Measurements from ENCODE around the gene TMEM185B. TPM values are rescaled to one million over a fixed set of nuclear protein-coding genes. Genes with fewer than 3 reads are reported as not detected.

Gene TMEM185B
- total and polyA plus RNA-seq, 2 donors (not counting 1 experiment from before 2014, with no cell fraction given) = 25.9 to 28.8 TPM

DNA sequence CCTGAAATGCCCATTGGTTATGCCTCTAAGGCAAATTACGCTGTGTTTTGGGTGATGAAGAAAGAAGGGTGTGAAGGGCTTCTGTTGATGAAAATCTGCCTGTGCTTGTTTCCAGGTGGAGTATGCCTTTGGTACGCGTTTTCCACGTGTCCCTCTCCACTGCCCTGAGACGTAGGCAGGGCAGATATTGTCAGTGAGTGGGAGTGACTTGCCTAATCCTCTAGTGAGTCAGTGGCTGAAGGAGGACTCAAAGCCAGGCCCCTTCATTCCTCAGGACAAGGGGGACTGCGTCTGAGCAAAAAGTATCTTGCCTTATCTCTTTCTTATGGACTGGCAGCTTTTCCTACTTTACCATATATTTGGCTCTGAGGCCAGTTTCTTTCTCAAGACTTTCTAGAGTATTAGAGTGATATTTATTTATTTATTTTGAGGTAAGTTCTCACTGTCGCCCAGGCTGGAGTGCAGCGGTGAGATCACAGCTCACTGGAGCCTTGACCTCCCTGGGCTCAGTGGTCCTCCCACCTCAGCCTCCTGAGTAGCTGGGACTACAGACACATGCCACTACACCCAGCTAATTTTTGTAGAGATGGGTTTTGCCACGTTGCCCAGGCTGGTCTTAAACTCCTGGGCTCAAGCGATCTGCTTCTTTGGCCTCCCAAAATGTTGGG is 39.7 kb upstream of the TMEM185B start:
- peak in 1 of 2 donors; percentile 77 for DNase-seq (ENCODE audit: low read depth in 2 of 2)
- Histone ChIP-seq H3K79me2 (ENCODE audit: control insufficient read depth, insufficient read depth, low read length) (peaks cover 64% of the 10 kb centered on the region), H3K4me3 (replicated peaks in 1 of 4; ENCODE audit: control extremely low read depth in 1 of 4, insufficient read depth in 1 of 4, low read depth in 3 of 4, low read length in 4 of 4) (no peak overlapping the region), H3K9ac (ENCODE audit: insufficient read depth, low read length) (no peak overlapping the region), H4K20me1 (ENCODE audit: control insufficient read depth, extremely low read depth, insufficient read depth, low read length) (no peaks in the 10 kb centered on the region), H3K27me3 (ENCODE audit: control insufficient read depth, insufficient read depth, low read length) (no peaks in the 10 kb centered on the region), H3K27ac (ENCODE audit: insufficient read depth, low read length) (no peak overlapping the region), H2AFZ (ENCODE audit: low read length) (no peak overlapping the region), H3K4me1 (ENCODE audit: control insufficient read depth, extremely low read depth, insufficient read depth, low read length) (peaks cover 2% of the 10 kb centered on the region), H3K9me3 (ENCODE audit: control insufficient read depth, insufficient read depth, low read depth, low read length) (no peaks in the 10 kb centered on the region), H3K36me3 (ENCODE audit: control insufficient read depth, insufficient read depth, low read length) (no peaks in the 10 kb centered on the region), H3K4me2 (ENCODE audit: extremely low read depth, insufficient read depth, low read length) (no peak overlapping the region)
- no peak for TF ChIP-seq EZH2 (IDR thresholded peaks at IDR 0.05; ENCODE audit: low read length, missing control alignments)
- TF ChIP-seq, protein P1, sequence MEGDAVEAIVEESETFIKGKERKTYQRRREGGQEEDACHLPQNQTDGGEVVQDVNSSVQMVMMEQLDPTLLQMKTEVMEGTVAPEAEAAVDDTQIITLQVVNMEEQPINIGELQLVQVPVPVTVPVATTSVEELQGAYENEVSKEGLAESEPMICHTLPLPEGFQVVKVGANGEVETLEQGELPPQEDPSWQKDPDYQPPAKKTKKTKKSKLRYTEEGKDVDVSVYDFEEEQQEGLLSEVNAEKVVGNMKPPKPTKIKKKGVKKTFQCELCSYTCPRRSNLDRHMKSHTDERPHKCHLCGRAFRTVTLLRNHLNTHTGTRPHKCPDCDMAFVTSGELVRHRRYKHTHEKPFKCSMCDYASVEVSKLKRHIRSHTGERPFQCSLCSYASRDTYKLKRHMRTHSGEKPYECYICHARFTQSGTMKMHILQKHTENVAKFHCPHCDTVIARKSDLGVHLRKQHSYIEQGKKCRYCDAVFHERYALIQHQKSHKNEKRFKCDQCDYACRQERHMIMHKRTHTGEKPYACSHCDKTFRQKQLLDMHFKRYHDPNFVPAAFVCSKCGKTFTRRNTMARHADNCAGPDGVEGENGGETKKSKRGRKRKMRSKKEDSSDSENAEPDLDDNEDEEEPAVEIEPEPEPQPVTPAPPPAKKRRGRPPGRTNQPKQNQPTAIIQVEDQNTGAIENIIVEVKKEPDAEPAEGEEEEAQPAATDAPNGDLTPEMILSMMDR (conservative IDR thresholded peaks at IDR 0.05 in 1 of 2, IDR thresholded peaks at IDR 0.05 in 1 of 2; ENCODE audit: low read depth in 1 of 2, low read length in 2 of 2) = no peak

DNA sequence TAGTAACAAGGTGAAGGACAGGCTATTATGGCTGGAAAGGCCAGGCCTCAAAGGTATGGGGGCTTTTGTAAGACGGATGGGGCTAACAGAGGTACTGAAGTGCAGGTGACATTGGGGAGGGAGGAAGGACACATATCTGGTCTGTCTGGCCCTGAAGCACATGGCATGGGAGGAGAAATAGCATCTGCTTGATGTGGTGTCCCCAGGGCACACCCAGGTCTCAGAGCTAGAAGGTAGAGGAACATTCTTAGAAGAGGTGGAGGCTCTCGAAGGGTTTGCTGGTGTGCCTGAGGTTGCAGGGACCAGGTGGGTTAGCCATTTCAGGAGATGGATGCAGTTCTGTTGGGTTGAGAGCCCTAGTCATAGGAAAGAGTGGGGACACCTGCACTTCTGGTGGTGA is 39.0 kb upstream of the TMEM185B start:
- Histone ChIP-seq H3K9ac (ENCODE audit: insufficient read depth, low read length) (no peak overlapping the region), H3K79me2 (ENCODE audit: control insufficient read depth, insufficient read depth, low read length) (peaks cover 68% of the 10 kb centered on the region), H4K20me1 (ENCODE audit: control insufficient read depth, extremely low read depth, insufficient read depth, low read length) (no peaks in the 10 kb centered on the region), H3K4me1 (ENCODE audit: control insufficient read depth, extremely low read depth, insufficient read depth, low read length) (peaks cover 2% of the 10 kb centered on the region), H3K4me2 (ENCODE audit: extremely low read depth, insufficient read depth, low read length) (no peak overlapping the region), H3K27ac (ENCODE audit: insufficient read depth, low read length) (no peak overlapping the region), H3K4me3 (replicated peaks in 1 of 4; ENCODE audit: control extremely low read depth in 1 of 4, insufficient read depth in 1 of 4, low read depth in 3 of 4, low read length in 4 of 4) (no peak overlapping the region), H3K36me3 (ENCODE audit: control insufficient read depth, insufficient read depth, low read length) (no peaks in the 10 kb centered on the region), H3K27me3 (ENCODE audit: control insufficient read depth, insufficient read depth, low read length) (no peaks in the 10 kb centered on the region), H2AFZ (ENCODE audit: low read length) (no peak overlapping the region), H3K9me3 (ENCODE audit: control insufficient read depth, insufficient read depth, low read depth, low read length) (no peaks in the 10 kb centered on the region)
- no peak for DNase-seq (ENCODE audit: low read depth in 2 of 2)
- TF ChIP-seq, protein P1 (conservative IDR thresholded peaks at IDR 0.05 in 1 of 2, IDR thresholded peaks at IDR 0.05 in 1 of 2; ENCODE audit: low read depth in 1 of 2, low read length in 2 of 2) = no peak
- no peak for TF ChIP-seq EZH2 (IDR thresholded peaks at IDR 0.05; ENCODE audit: low read length, missing control alignments)

DNA sequence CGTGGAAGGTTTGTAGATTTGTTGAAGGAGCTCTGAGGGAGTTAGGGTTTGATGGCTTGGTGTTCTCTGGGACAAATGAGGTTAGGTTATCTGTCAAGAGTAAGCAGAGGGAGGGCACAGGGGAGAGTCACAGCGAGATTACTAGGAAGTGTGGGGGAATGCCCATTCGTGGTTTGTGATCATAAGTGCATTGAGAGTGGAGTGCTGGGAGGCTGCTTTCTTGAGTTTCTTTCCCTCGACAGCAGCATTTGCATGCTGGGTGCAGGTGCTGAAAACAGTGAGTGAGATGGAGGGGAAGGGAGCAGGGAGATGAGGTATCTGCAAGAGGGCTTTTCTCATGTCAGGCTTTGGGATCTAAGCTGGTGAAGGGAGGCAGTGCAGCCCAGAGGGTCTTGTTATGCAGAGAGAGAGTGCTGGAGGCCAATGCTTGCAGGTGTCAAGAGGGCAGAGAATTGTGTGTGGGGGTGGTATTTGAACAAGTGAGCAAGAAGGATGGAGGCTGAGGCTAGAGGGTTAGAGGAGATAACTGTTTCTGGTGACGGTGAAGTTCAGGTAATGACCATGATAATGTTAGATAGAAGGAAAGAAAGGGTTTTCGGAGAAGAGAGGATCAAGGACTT is 38.3 kb upstream of the TMEM185B start:
- Histone ChIP-seq H3K4me3 (replicated peaks in 1 of 4; ENCODE audit: control extremely low read depth in 1 of 4, insufficient read depth in 1 of 4, low read depth in 3 of 4, low read length in 4 of 4) (no peak overlapping the region), H3K36me3 (ENCODE audit: control insufficient read depth, insufficient read depth, low read length) (no peaks in the 10 kb centered on the region), H3K9ac (ENCODE audit: insufficient read depth, low read length) (no peak overlapping the region), H2AFZ (ENCODE audit: low read length) (no peak overlapping the region), H3K79me2 (ENCODE audit: control insufficient read depth, insufficient read depth, low read length) (peaks cover 67% of the 10 kb centered on the region), H3K9me3 (ENCODE audit: control insufficient read depth, insufficient read depth, low read depth, low read length) (no peaks in the 10 kb centered on the region), H3K27ac (ENCODE audit: insufficient read depth, low read length) (no peak overlapping the region), H3K4me1 (ENCODE audit: control insufficient read depth, extremely low read depth, insufficient read depth, low read length) (peaks cover 2% of the 10 kb centered on the region), H4K20me1 (ENCODE audit: control insufficient read depth, extremely low read depth, insufficient read depth, low read length) (no peaks in the 10 kb centered on the region), H3K27me3 (ENCODE audit: control insufficient read depth, insufficient read depth, low read length) (no peaks in the 10 kb centered on the region), H3K4me2 (ENCODE audit: extremely low read depth, insufficient read depth, low read length) (no peak overlapping the region)
- no peak for TF ChIP-seq EZH2 (IDR thresholded peaks at IDR 0.05; ENCODE audit: low read length, missing control alignments)
- TF ChIP-seq, protein P1 (conservative IDR thresholded peaks at IDR 0.05 in 1 of 2, IDR thresholded peaks at IDR 0.05 in 1 of 2; ENCODE audit: low read depth in 1 of 2, low read length in 2 of 2) = no peak
- no peak for DNase-seq (ENCODE audit: low read depth in 2 of 2)

All from fibroblast of lung (primary cell).